HCT116 (cell line): Measurements from ENCODE around the gene ASB9. TPM values are rescaled to one million over a fixed set of nuclear protein-coding genes. Genes with fewer than 3 reads are reported as not detected.

Experiments used
- ATAC-seq: fragments of 200-7000 bp; cut with Tn5 transposase; 2 replicates; pipeline ENCODE4 v1.9.1; 2020; ENCODE audit warnings: mild to moderate bottlenecking, moderate library complexity
- BruUV-seq: library from RNA; stranded (reverse); fragments of 400-500 nt; replicated peaks from 2 replicates; lab custom pipeline; 2021; lab: Mats Ljungman, UMichigan
- CTCF ChIA-PET: fragments of 300-600 bp; sonication (Branson Sonifier 250); formaldehyde crosslinking; loops from one replicate; lab custom pipeline; 2021; ENCODE audit warnings: antibody characterized with exemption; lab: Charles Lee
- POLR2A ChIA-PET: fragments of 300-600, 350-600 bp; sonication (Branson Sonifier 250); formaldehyde crosslinking; loops from one replicate; lab custom pipeline; 2021; ENCODE audit warnings: antibody characterized with exemption; lab: Charles Lee
- RAD21 ChIA-PET, 2 experiments: fragments of 300-600 bp; sonication (Branson Sonifier 250); formaldehyde crosslinking; loops; one replicate each; lab custom pipeline; 2023; ENCODE audit warnings: low total read pairs in 2 of 2; ENCODE audit not compliant: uncharacterized antibody in 2 of 2, unreplicated experiment in 2 of 2, low non-redundant PET in 1 of 2; lab: Charles Lee
- DNase-seq: peaks from one replicate; pipeline ENCODE4 v3.0.0-alpha.2; 2010; ENCODE audit warnings: low read depth, low spot score
- H2AFZ ChIP-seq: fragments of 200-600 bp; shearing (Covaris generic), sonication (generic); 2 replicates; pipeline ENCODE4 v1.6.1; 2017; ENCODE audit warnings: low read depth, mixed run types, mixed read lengths, antibody characterized with exemption, low read length; ENCODE audit not compliant: poor library complexity, severe bottlenecking
- H3K27ac ChIP-seq: 2 replicates; pipeline ENCODE4 v1.5.1; 2012; ENCODE audit warnings: low read depth, low read length
- H3K27me3 ChIP-seq: fragments of 200-600 bp; sonication (generic); 2 replicates; pipeline ENCODE4 v1.6.1; 2016; ENCODE audit warnings: mixed run types, low read length, mixed read lengths; ENCODE audit not compliant: insufficient read depth
- H3K36me3 ChIP-seq, 2 experiments: fragments of 200-500 bp in 1 of 2; fragments of 200-600 bp in 1 of 2; sonication (Bioruptor generic) in 1 of 2; sonication (generic) in 1 of 2; 2 replicates each; pipeline versions ENCODE4 v1.5.1 to v1.6.1; 2014 to 2016; ENCODE audit warnings: low read length in 2 of 2, inconsistent platforms in 1 of 2, mixed read lengths in 1 of 2, mixed run types in 1 of 2; ENCODE audit not compliant: insufficient read depth in 2 of 2, control insufficient read depth in 1 of 2
- H3K4me1 ChIP-seq, 2 experiments: fragments of 200-600 bp in 1 of 2; sonication (generic) in 1 of 2; 2 replicates each; pipeline versions ENCODE4 v1.5.1 to v1.6.1; 2012 to 2017; ENCODE audit warnings: low read length in 2 of 2, inconsistent platforms in 1 of 2, mild to moderate bottlenecking in 1 of 2, mixed read lengths in 1 of 2, mixed run types in 1 of 2, moderate library complexity in 1 of 2; ENCODE audit not compliant: insufficient read depth in 2 of 2, control insufficient read depth in 1 of 2
- H3K4me2 ChIP-seq: fragments of 200-600 bp; sonication (generic); 2 replicates; pipeline ENCODE4 v1.6.1; 2017; ENCODE audit warnings: mixed run types, low read length, mixed read lengths
- H3K4me3 ChIP-seq, 2 experiments: fragments of 200-600 bp in 1 of 2; sonication (generic) in 1 of 2; replicated peaks in 1 of 2; 2 replicates each; pipeline ENCODE4 v1.5.1; 2011 to 2016; ENCODE audit warnings: low read length in 2 of 2, control low read depth in 1 of 2, low read depth in 1 of 2, mild to moderate bottlenecking in 1 of 2, mixed read lengths in 1 of 2, mixed run types in 1 of 2
- H3K79me2 ChIP-seq: fragments of 200-600 bp; sonication (generic); 2 replicates; pipeline ENCODE4 v1.6.1; 2017; ENCODE audit warnings: mild to moderate bottlenecking, mixed run types, low read length, moderate library complexity, mixed read lengths; ENCODE audit not compliant: insufficient read depth
- H3K9ac ChIP-seq: fragments of 200-600 bp; sonication (generic); 2 replicates; pipeline ENCODE4 v1.6.1; 2016; ENCODE audit warnings: low read length, mixed read lengths
- H3K9me2 ChIP-seq: fragments of 200-600 bp; sonication (generic), shearing (Covaris generic); 2 replicates; pipeline ENCODE4 v1.6.1; 2017; ENCODE audit warnings: mixed run types, mild to moderate bottlenecking, moderate library complexity; ENCODE audit not compliant: insufficient read depth
- H3K9me3 ChIP-seq, 2 experiments: fragments of 200-500 bp in 1 of 2; fragments of 200-600 bp in 1 of 2; sonication (Bioruptor generic) in 1 of 2; sonication (generic) in 1 of 2; 2 replicates each; pipeline ENCODE4 v1.6.1; 2014 to 2017; ENCODE audit warnings: low read length in 2 of 2, mixed read lengths in 2 of 2, inconsistent platforms in 1 of 2, low read depth in 1 of 2, mild to moderate bottlenecking in 1 of 2, mixed run types in 1 of 2, moderate library complexity in 1 of 2; ENCODE audit not compliant: control insufficient read depth in 1 of 2, insufficient read depth in 1 of 2
- H4K20me1 ChIP-seq: fragments of 200-600 bp; sonication (generic), shearing (Covaris generic); 2 replicates; pipeline ENCODE4 v1.6.1; 2017; ENCODE audit warnings: mixed run types, mild to moderate bottlenecking, moderate library complexity; ENCODE audit not compliant: insufficient read depth
- FOSL1 ChIP-seq: IDR thresholded peaks from 2 replicates; pipeline ENCODE4 v1.6.1; 2012; ENCODE audit warnings: low read depth
- SRF ChIP-seq: IDR thresholded peaks from 2 replicates; pipeline ENCODE4 v1.6.1; 2012; ENCODE audit warnings: low read depth
- intact Hi-C: fragments of 100-400 bp; cut with micrococcal nuclease; formaldehyde crosslinking; loops from 2 replicates; pipeline ENCODE4 v1.10.0; 2022
- total RNA-seq: library from RNA; stranded (reverse); gene quantifications from one replicate; pipeline ENCODE4 v1.2.1, GENCODE V29; 2021; ENCODE audit not compliant: unreplicated experiment
- TF ChIP-seq, protein P1 (sequence below): IDR thresholded peaks from 2 replicates; pipeline ENCODE4 v1.6.1; 2012
- TF ChIP-seq, protein P2 (sequence below): IDR thresholded peaks from 2 replicates; pipeline ENCODE4 v1.6.1; 2011; ENCODE audit warnings: mild to moderate bottlenecking, low read length, moderate library complexity; ENCODE audit not compliant: insufficient replicate concordance; ENCODE audit errors: extremely low read depth
- TF ChIP-seq, protein P3 (sequence below): IDR thresholded peaks from 2 replicates; pipeline ENCODE4 v1.6.1; 2012; ENCODE audit warnings: low read depth

ASB9 gene
- total RNA-seq, 1 experiment from 2014 or later = 2.9 TPM

DNA sequence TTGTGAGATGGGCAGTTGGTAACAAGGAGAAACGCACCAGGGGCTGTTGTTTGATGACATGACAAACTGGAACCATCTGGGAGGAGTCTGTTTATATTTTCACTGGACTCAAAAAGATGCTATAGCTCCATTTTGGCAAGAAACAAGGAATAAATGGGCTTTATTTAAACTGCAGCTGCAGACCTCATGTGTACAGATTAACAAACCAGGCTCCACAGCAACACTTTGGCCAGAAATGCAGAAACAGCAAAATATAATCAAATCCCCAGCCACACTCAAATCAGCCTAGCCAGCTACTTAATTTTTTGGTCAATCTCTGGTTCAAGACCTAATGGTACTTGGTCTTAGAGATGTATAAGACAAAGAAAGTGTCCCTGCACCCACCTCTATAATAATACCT is 52.7 kb downstream of the ASB9 start:
- Histone ChIP-seq H3K27ac (no peak overlapping the region), H3K9ac (no peak overlapping the region), H3K27me3 (no peaks in the 10 kb centered on the region), H3K79me2 (no peaks in the 10 kb centered on the region)
- ChIA-PET CTCF (no interaction called here), RAD21 (no interaction called here)
- no peak for DNase-seq
- TF ChIP-seq, protein P1, sequence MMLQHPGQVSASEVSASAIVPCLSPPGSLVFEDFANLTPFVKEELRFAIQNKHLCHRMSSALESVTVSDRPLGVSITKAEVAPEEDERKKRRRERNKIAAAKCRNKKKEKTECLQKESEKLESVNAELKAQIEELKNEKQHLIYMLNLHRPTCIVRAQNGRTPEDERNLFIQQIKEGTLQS = no peak
- TF ChIP-seq, protein P2, sequence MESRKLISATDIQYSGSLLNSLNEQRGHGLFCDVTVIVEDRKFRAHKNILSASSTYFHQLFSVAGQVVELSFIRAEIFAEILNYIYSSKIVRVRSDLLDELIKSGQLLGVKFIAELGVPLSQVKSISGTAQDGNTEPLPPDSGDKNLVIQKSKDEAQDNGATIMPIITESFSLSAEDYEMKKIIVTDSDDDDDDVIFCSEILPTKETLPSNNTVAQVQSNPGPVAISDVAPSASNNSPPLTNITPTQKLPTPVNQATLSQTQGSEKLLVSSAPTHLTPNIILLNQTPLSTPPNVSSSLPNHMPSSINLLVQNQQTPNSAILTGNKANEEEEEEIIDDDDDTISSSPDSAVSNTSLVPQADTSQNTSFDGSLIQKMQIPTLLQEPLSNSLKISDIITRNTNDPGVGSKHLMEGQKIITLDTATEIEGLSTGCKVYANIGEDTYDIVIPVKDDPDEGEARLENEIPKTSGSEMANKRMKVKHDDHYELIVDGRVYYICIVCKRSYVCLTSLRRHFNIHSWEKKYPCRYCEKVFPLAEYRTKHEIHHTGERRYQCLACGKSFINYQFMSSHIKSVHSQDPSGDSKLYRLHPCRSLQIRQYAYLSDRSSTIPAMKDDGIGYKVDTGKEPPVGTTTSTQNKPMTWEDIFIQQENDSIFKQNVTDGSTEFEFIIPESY = no peak
- no peak for TF ChIP-seq SRF
- no peak for TF ChIP-seq FOSL1
- TF ChIP-seq, protein P3, sequence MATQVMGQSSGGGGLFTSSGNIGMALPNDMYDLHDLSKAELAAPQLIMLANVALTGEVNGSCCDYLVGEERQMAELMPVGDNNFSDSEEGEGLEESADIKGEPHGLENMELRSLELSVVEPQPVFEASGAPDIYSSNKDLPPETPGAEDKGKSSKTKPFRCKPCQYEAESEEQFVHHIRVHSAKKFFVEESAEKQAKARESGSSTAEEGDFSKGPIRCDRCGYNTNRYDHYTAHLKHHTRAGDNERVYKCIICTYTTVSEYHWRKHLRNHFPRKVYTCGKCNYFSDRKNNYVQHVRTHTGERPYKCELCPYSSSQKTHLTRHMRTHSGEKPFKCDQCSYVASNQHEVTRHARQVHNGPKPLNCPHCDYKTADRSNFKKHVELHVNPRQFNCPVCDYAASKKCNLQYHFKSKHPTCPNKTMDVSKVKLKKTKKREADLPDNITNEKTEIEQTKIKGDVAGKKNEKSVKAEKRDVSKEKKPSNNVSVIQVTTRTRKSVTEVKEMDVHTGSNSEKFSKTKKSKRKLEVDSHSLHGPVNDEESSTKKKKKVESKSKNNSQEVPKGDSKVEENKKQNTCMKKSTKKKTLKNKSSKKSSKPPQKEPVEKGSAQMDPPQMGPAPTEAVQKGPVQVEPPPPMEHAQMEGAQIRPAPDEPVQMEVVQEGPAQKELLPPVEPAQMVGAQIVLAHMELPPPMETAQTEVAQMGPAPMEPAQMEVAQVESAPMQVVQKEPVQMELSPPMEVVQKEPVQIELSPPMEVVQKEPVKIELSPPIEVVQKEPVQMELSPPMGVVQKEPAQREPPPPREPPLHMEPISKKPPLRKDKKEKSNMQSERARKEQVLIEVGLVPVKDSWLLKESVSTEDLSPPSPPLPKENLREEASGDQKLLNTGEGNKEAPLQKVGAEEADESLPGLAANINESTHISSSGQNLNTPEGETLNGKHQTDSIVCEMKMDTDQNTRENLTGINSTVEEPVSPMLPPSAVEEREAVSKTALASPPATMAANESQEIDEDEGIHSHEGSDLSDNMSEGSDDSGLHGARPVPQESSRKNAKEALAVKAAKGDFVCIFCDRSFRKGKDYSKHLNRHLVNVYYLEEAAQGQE = no peak
- TF ChIP-seq, all 23 proteins: peak for 0
- no peaks in the 10 kb centered on the region for H3K4me1 ChIP-seq
- no peak overlapping the region for H2AFZ ChIP-seq
- H3K4me3 ChIP-seq = no peak overlapping the region
- H3K9me2 ChIP-seq = no peaks in the 10 kb centered on the region
- POLR2A ChIA-PET = no interaction called here
- intact Hi-C loops = no loop called here
- H3K9me3 ChIP-seq = no peaks in the 10 kb centered on the region
- no peak overlapping the region for H3K4me2 ChIP-seq
- BruUV-seq = no TSS peak
- H4K20me1 ChIP-seq = no peaks in the 10 kb centered on the region
- no peak for ATAC-seq
- H3K36me3 ChIP-seq = no peaks in the 10 kb centered on the region
